ENCODE results near the gene PRIM1. TPM values are rescaled to one million over a fixed set of nuclear protein-coding genes. Genes with fewer than 3 reads are reported as not detected.

Gene PRIM1
- total RNA-seq, result 21.9 TPM

GRCh38 chr12:56751712-56752598 lies at the start of gene PRIM1:
Gene PRIM1, minus strand, starts transcription at chr12:56752323. Its CDS starts 25 bp downstream, at chr12:56752298.

GRCh38 chr12:56724972-56725722 lies 27.0 kb downstream of the PRIM1 start, which contains the start of gene NACA:
Gene NACA, minus strand, starts transcription at chr12:56725299. Its CDS starts 778 bp downstream, at chr12:56724521.

GRCh38 chr12:56688129-56688845 lies 63.8 kb downstream of the PRIM1 start, which contains the start of gene PTGES3:
Gene PTGES3, minus strand, starts transcription at chr12:56688284. Its CDS starts 285 bp downstream, at chr12:56687999.

Other genes with a start within 250 kb of the PRIM1 start
- 5.3 TPM for gene RBMS2, start 230.5 kb downstream of the PRIM1 start, total RNA-seq
- gene BAZ2A, start 122.0 kb downstream of the PRIM1 start, total RNA-seq, result 20.5 TPM
- gene ATP5F1B, start 106.3 kb downstream of the PRIM1 start, total RNA-seq, result 446 TPM
- gene PTGES3, start 64.0 kb downstream of the PRIM1 start, total RNA-seq, result 119 TPM
- gene NACA, start 27.0 kb downstream of the PRIM1 start, total RNA-seq, result 1,063 TPM
- 12.0 TPM for gene HSD17B6, start 11.0 kb upstream of the PRIM1 start, total RNA-seq
- 0.23 TPM for gene SDR9C7, start 182.1 kb upstream of the PRIM1 start, total RNA-seq
- 0.23 TPM for gene RDH16, start 205.3 kb upstream of the PRIM1 start, total RNA-seq

Data from diencephalon (tissue), 1 donor.